ENCODE results near the gene CDC7. TPM values are rescaled to one million over a fixed set of nuclear protein-coding genes. Genes with fewer than 3 reads are reported as not detected.

CDC7 gene
- total RNA-seq, 1 donor from 2014 or later, result 12.3 TPM

- H3K4me3 ChIP-seq (ENCODE audit: low read depth, low read length), result no peak overlapping the region
- DNase-seq (ENCODE audit: low read depth), result peak; percentile 38
- TF ChIP-seq CTCF (conservative IDR thresholded peaks at IDR 0.05; ENCODE audit: low read depth, low read length), result no peak
Observed at GRCh38 chr1:91553177-91553591, 52.5 kb downstream of the CDC7 start.

GRCh38 chr1:91555074-91555730, 54.6 kb downstream of the CDC7 start:
- no peak for DNase-seq (ENCODE audit: low read depth)
- no peak overlapping the region for H3K4me3 ChIP-seq (ENCODE audit: low read depth, low read length)
- TF ChIP-seq CTCF (conservative IDR thresholded peaks at IDR 0.05; ENCODE audit: low read depth, low read length), result peak; percentile 39

GRCh38 chr1:91555821-91556531, 55.3 kb downstream of the CDC7 start:
- no peak for TF ChIP-seq CTCF (conservative IDR thresholded peaks at IDR 0.05; ENCODE audit: low read depth, low read length)
- H3K4me3 ChIP-seq (ENCODE audit: low read depth, low read length), result no peak overlapping the region
- no peak for DNase-seq (ENCODE audit: low read depth)

- DNase-seq (ENCODE audit: low read depth), result no peak
- no peak for TF ChIP-seq CTCF (conservative IDR thresholded peaks at IDR 0.05; ENCODE audit: low read depth, low read length)
Observed at GRCh38 chr1:91556556-91556955, 55.9 kb downstream of the CDC7 start.

GRCh38 chr1:91557039-91557690, 56.5 kb downstream of the CDC7 start:
- DNase-seq (ENCODE audit: low read depth), result peak; percentile 47
- no peak overlapping the region for H3K4me3 ChIP-seq (ENCODE audit: low read depth, low read length)
- TF ChIP-seq CTCF (conservative IDR thresholded peaks at IDR 0.05; ENCODE audit: low read depth, low read length), result no peak

More at GRCh38 chr1:91556556-91556955, 55.9 kb downstream of the CDC7 start:
- H3K4me3 ChIP-seq (ENCODE audit: low read depth, low read length), result no peak overlapping the region

GRCh38 chr1:91557826-91558225, 57.2 kb downstream of the CDC7 start:
- no peak for DNase-seq (ENCODE audit: low read depth)
- TF ChIP-seq CTCF (conservative IDR thresholded peaks at IDR 0.05; ENCODE audit: low read depth, low read length), result no peak

More at GRCh38 chr1:91557826-91558225, 57.2 kb downstream of the CDC7 start:
- H3K4me3 ChIP-seq (ENCODE audit: low read depth, low read length), result no peak overlapping the region
